Adrenal gland (tissue), 12 donors: ENCODE measurements around the gene RPS6KA5. TPM values are rescaled to one million over a fixed set of nuclear protein-coding genes. Genes with fewer than 3 reads are reported as not detected.
"Not testable (repeated sequence)": the region's sequence is repeated elsewhere in the genome, so short reads cannot be mapped to it uniquely, and the experiment has no call there.

Experiments used
- DNase-seq, 7 donors: peaks; one replicate each; pipeline ENCODE4 v3.0.0-alpha.2; 2019 to 2020
- H3K27ac ChIP-seq, 5 donors: fragments of 200-600 bp; sonication (generic) in 4 of 5; 1 replicate in 3 of 5; 2 replicates in 2 of 5; pipeline versions ENCODE4 v1.5.1 to v1.8.0; 2016 to 2020; ENCODE audit warnings: mild to moderate bottlenecking in 1 of 5
- H3K27me3 ChIP-seq: fragments of 200-600 bp; 2 replicates; pipeline ENCODE4 v1.8.0; 2021
- H3K36me3 ChIP-seq, 2 donors: fragments of 200-600 bp; replicated peaks in 1 of 2; 1 replicate in 1 of 2; 2 replicates in 1 of 2; pipeline versions ENCODE4 v1.5.1 to v1.8.0; 2018 to 2022
- H3K4me1 ChIP-seq, 2 donors: fragments of 200-600 bp; replicated peaks in 1 of 2; 1 replicate in 1 of 2; 2 replicates in 1 of 2; pipeline versions ENCODE4 v1.5.1 to v1.8.0; 2018 to 2021
- H3K4me3 ChIP-seq, 4 donors: fragments of 200-600 bp; sonication (generic) in 3 of 4; one replicate each; pipeline ENCODE4 v1.5.1; 2016 to 2018
- H3K9me3 ChIP-seq, 3 donors: fragments of 200-600 bp; sonication (generic) in 1 of 3; replicated peaks in 1 of 3; 1 replicate in 2 of 3; 2 replicates in 1 of 3; pipeline versions ENCODE4 v1.5.1 to v1.8.0; 2016 to 2021
- CTCF ChIP-seq, 6 experiments: fragments of 450-650 bp in 4 of 6; fragments of 200-600 bp in 2 of 6; sonication (generic) in 1 of 6; IDR thresholded peaks; 1 replicate in 5 of 6; 2 replicates in 1 of 6; pipeline versions ENCODE4 v1.5.1 to v1.8.0; 2016 to 2021; ENCODE audit warnings: antibody characterized with exemption in 6 of 6, mild to moderate bottlenecking in 2 of 6, moderate library complexity in 1 of 6
- POLR2A ChIP-seq, 2 donors: fragments of 450-650 bp; IDR thresholded peaks; one replicate each; pipeline ENCODE4 v1.6.1; 2017; ENCODE audit warnings: antibody characterized with exemption in 2 of 2, mild to moderate bottlenecking in 2 of 2, moderate library complexity in 1 of 2
- WGBS, 4 donors: extraction: QIAGEN DNeasy Blood & Tissue Kit in 2 of 4; methylation state at CpG; one replicate each; pipeline versions ENCODE4 v1.1.5 to v1.1.7; 2013 to 2017; 5-methylcytosine and 5-hydroxymethylcytosine counted together
- intact Hi-C, 2 donors: fragments of 100-400 bp; cut with DNase I; formaldehyde crosslinking; loops; one replicate each; pipeline versions ENCODE4 v1.14.1 to v1.15.0; 2022 to 2023
- polyA plus RNA-seq, 3 donors: library from polyadenylated mRNA; stranded (reverse); fragments of 200-250 nt in 2 of 3; fragments of 350-450 nt in 1 of 3; fragmentation: Illumina TruSeq in 1 of 3; extraction: RNeasy Lipid Tissue Mini Kit (QIAGEN cat#74804) in 1 of 3; gene quantifications; one replicate each; pipeline ENCODE4 v1.2.3, GENCODE V29; 2013 to 2014
- total RNA-seq, 9 donors: library from RNA; depleted of rRNA in 4 of 9; stranded (reverse); fragments of >200 nt in 4 of 9; fragments of 120-200 nt in 1 of 9; fragmentation: NEBNext Ultra II Directional in 1 of 9; extraction: Animal tissue kit (Norgen Biotek cat#: 25700) in 1 of 9; gene quantifications; one replicate each; pipeline versions ENCODE4 v1.1.0 to v1.2.4, GENCODE V29; 2013 to 2023
- donor health status: healthy with polysubstance abuse.
- donor health status: Bipolar disorder and iron deficiency.
- donor health status: DM: yes; HTN: yes; CAD: no.
- donor health status: DM: no; HTN: no; CAD: no.
- donor health status: DM: no; HTN: no; CAD: no.
- donor health status: DM: yes; HTN: yes; CAD: no.

The RPS6KA5 gene
- total and polyA plus RNA-seq, 12 donors = 0.27 to 5.5 (median 1.8) TPM

- WGBS, 4 donors = 93 to 96% (median 94%) methylated on average over 3 of the region's 3 CpGs
- Histone ChIP-seq H3K9me3 (no peaks in the 10 kb centered on the region), H3K27ac (no peak overlapping the region), H3K36me3 (no peaks in the 10 kb centered on the region), H3K4me3 (no peak overlapping the region), H3K4me1 (no peaks in the 10 kb centered on the region), H3K27me3 (no peaks in the 10 kb centered on the region)
- no peak for DNase-seq
- TF ChIP-seq CTCF (IDR thresholded peaks at IDR 0.05) (no peak), POLR2A (IDR thresholded peaks at IDR 0.05) (no peak)
- intact Hi-C loops = no loop called here
Measured at GRCh38 chr14:90959344-90959743, 101.1 kb downstream of the RPS6KA5 start.

- no peaks in the 10 kb centered on the region for H3K4me1 ChIP-seq
- no peaks in the 10 kb centered on the region for H3K27me3 ChIP-seq
- no peaks in the 10 kb centered on the region for H3K36me3 ChIP-seq
- no peak for TF ChIP-seq POLR2A (IDR thresholded peaks at IDR 0.05)
- no peak for TF ChIP-seq CTCF (IDR thresholded peaks at IDR 0.05)
- intact Hi-C loops = no loop called here
- H3K9me3 ChIP-seq = no peaks in the 10 kb centered on the region
- no peak overlapping the region for H3K27ac ChIP-seq
- no peak for DNase-seq
- H3K4me3 ChIP-seq = no peak overlapping the region
Measured at GRCh38 chr14:90956273-90956672, 104.2 kb downstream of the RPS6KA5 start.

- intact Hi-C loops, H3K9me3 ChIP-seq, H3K4me3 ChIP-seq, H3K4me1 ChIP-seq, H3K27me3 ChIP-seq, H3K27ac ChIP-seq, DNase-seq, H3K36me3 ChIP-seq: not testable (repeated sequence)
- whole genome bisulfite sequencing, 4 donors = 71 to 84% (median 77%) methylated on average over 2 of the region's 2 CpGs
Measured at GRCh38 chr14:90953643-90954042, 106.8 kb downstream of the RPS6KA5 start.

- Histone ChIP-seq H3K4me1 (no peaks in the 10 kb centered on the region), H3K4me3 (no peak overlapping the region), H3K36me3 (no peaks in the 10 kb centered on the region), H3K9me3 (no peaks in the 10 kb centered on the region), H3K27me3 (no peaks in the 10 kb centered on the region), H3K27ac (no peak overlapping the region)
- 92 to 96% (median 93%) methylated on average over 3 of the region's 3 CpGs for WGBS, 4 donors
- no peak for TF ChIP-seq CTCF (IDR thresholded peaks at IDR 0.05)
- TF ChIP-seq POLR2A (IDR thresholded peaks at IDR 0.05) = no peak
- intact Hi-C loops = no loop called here
- no peak for DNase-seq
Measured at GRCh38 chr14:90943367-90943766, 117.1 kb downstream of the RPS6KA5 start.

GRCh38 chr14:90942511-90942910, 117.9 kb downstream of the RPS6KA5 start:
- Histone ChIP-seq H3K27me3 (no peaks in the 10 kb centered on the region), H3K4me3 (no peak overlapping the region), H3K4me1 (no peaks in the 10 kb centered on the region), H3K27ac (no peak overlapping the region), H3K9me3 (no peaks in the 10 kb centered on the region), H3K36me3 (no peaks in the 10 kb centered on the region)
- 95 to 99% (median 97%) methylated on average over 2 of the region's 2 CpGs for WGBS, 4 donors
- TF ChIP-seq POLR2A (IDR thresholded peaks at IDR 0.05) (no peak), CTCF (IDR thresholded peaks at IDR 0.05) (no peak)
- no peak for DNase-seq
- intact Hi-C loops = no loop called here
